NB4 (cell line): ENCODE measurements around the gene FAU.

Experiments used
- DNase-seq: peaks from one replicate; pipeline ENCODE4 v3.0.0; 2010; ENCODE audit warnings: low read depth
- H3K4me3 ChIP-seq: one replicate; pipeline ENCODE4 v1.5.1; 2011; ENCODE audit warnings: mild to moderate bottlenecking, low read depth, low read length, moderate library complexity
- CTCF ChIP-seq: IDR thresholded peaks from one replicate; pipeline ENCODE4 v1.5.1; 2012; ENCODE audit warnings: low read depth, low read length
- MAX ChIP-seq: IDR thresholded peaks from 2 replicates; pipeline ENCODE4 v1.6.1; 2011; ENCODE audit warnings: low read depth, low read length
- MYC ChIP-seq: IDR thresholded peaks from 2 replicates; pipeline ENCODE4 v1.6.1; 2011; ENCODE audit warnings: low read depth, low read length
- POLR2A ChIP-seq: IDR thresholded peaks from 2 replicates; pipeline ENCODE4 v1.6.1; 2011; ENCODE audit warnings: mild to moderate bottlenecking; ENCODE audit not compliant: insufficient read length; ENCODE audit errors: extremely low read depth

FAU gene

GRCh38 chr11:65107751-65108468 is 14.0 kb downstream of the FAU start:
- no peak for DNase-seq
- no peak for TF ChIP-seq CTCF
- TF ChIP-seq MAX = no peak
- H3K4me3 ChIP-seq = no peak overlapping the region

GRCh38 chr11:65107078-65107477 is 14.9 kb downstream of the FAU start:
- TF ChIP-seq POLR2A (no peak), CTCF (no peak), MYC (no peak), MAX (no peak)
- no peak for DNase-seq
- no peak overlapping the region for H3K4me3 ChIP-seq

GRCh38 chr11:65104628-65105027 is 17.3 kb downstream of the FAU start:
- no peak overlapping the region for H3K4me3 ChIP-seq
- no peak for DNase-seq
- TF ChIP-seq POLR2A (no peak), CTCF (no peak)

- TF ChIP-seq CTCF = no peak
- TF ChIP-seq MAX = no peak
- TF ChIP-seq MYC = no peak
- no peak for TF ChIP-seq POLR2A
- no peak overlapping the region for H3K4me3 ChIP-seq
- DNase-seq = no peak
Measured at GRCh38 chr11:65103476-65103875, 18.5 kb downstream of the FAU start.

- H3K4me3 ChIP-seq = no peak overlapping the region
- no peak for TF ChIP-seq MAX
- no peak for TF ChIP-seq POLR2A
- TF ChIP-seq MYC = no peak
- no peak for TF ChIP-seq CTCF
- DNase-seq = no peak
Measured at GRCh38 chr11:65102142-65103095, 19.5 kb downstream of the FAU start.
